IPS-15b (cell line): Measurements from ENCODE around the gene RPS6KA2.

ENCODE experiments used
- H3K27me3 ChIP-seq: one replicate; pipeline ENCODE4 v1.6.1; 2013; ENCODE audit warnings: low read length; ENCODE audit not compliant: control insufficient read depth, insufficient read depth
- H3K36me3 ChIP-seq: one replicate; pipeline ENCODE4 v1.6.1; 2013; ENCODE audit warnings: low read length; ENCODE audit not compliant: control insufficient read depth, insufficient read depth
- H3K4me1 ChIP-seq: one replicate; pipeline ENCODE4 v1.6.1; 2013; ENCODE audit warnings: mild to moderate bottlenecking, low read length; ENCODE audit not compliant: control insufficient read depth, insufficient read depth
- H3K4me3 ChIP-seq: one replicate; pipeline ENCODE4 v1.5.1; 2013; ENCODE audit warnings: low read depth, low read length
- H3K9ac ChIP-seq: one replicate; pipeline ENCODE4 v1.6.1; 2013; ENCODE audit warnings: low read depth, mild to moderate bottlenecking, low read length
- H3K9me3 ChIP-seq: one replicate; pipeline ENCODE4 v1.6.1; 2013; ENCODE audit warnings: mild to moderate bottlenecking, low read length; ENCODE audit not compliant: control insufficient read depth, insufficient read depth

RPS6KA2 gene

DNA sequence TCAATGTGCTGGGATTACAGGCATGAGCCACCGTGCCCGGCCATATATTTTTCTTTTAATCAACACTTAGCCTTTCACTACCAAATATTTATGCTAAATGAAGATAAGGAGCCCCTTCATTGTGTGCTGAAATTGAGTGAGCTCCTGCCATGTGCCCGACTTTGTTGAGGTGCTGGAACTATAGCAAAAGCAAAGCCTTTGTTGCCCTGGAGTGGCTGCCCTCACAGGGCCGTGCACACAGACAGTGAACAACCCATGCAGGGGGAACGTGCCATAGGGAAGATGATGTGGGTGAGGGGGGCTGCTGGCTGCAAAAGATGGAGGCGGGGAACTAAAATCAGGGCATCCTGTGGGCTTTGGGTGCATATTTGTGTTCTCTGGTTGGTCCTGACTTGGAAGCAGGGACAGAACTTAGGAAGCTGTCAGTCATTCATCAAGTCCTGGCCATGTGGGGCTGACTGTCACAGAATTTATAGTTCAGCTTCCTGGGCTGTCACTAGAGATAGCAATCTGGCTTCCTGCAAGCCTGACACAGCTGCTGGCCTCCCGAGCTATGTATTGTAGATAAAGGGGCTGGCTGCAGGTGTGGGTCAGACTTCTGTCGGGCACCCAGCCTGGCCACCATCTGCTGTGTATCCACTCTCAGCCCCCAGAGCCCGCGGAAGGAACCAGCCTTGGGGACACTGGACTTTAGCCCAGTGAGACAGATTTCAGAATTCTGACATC lies 187.5 kb downstream of the RPS6KA2 start:
- Histone ChIP-seq H3K4me1 (no peaks in the 10 kb centered on the region), H3K36me3 (no peaks in the 10 kb centered on the region), H3K9me3 (no peaks in the 10 kb centered on the region), H3K9ac (no peak overlapping the region), H3K27me3 (no peaks in the 10 kb centered on the region), H3K4me3 (no peak overlapping the region)

- Histone ChIP-seq H3K9ac (no peak overlapping the region), H3K9me3 (no peaks in the 10 kb centered on the region), H3K27me3 (no peaks in the 10 kb centered on the region), H3K36me3 (no peaks in the 10 kb centered on the region), H3K4me1 (no peaks in the 10 kb centered on the region), H3K4me3 (no peak overlapping the region)
Measured at GRCh38 chr6:166438211-166438861, 188.7 kb downstream of the RPS6KA2 start.

DNA sequence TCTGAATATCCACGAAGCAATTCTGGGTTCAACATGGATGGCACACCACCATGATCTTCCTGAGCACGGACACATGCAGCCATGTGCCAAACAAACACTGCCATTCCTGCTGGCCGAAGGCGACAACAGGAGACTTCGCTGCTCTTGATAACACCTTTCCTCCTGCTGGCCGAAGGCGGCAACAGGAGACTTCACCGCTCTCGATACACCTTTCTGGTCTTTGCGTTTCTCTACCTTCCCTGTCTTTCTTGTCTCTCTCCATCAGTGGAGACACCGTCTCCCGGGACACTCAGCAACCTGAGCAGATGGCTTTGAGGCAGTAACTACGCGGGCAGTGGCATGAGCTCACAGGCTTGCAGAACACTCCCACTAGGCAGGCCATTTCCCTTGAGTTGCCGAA lies 189.4 kb downstream of the RPS6KA2 start:
- H3K9ac ChIP-seq: no peak overlapping the region
- no peaks in the 10 kb centered on the region for H3K27me3 ChIP-seq
- H3K4me3 ChIP-seq: no peak overlapping the region
- no peaks in the 10 kb centered on the region for H3K36me3 ChIP-seq
- no peaks in the 10 kb centered on the region for H3K9me3 ChIP-seq
- no peaks in the 10 kb centered on the region for H3K4me1 ChIP-seq

DNA sequence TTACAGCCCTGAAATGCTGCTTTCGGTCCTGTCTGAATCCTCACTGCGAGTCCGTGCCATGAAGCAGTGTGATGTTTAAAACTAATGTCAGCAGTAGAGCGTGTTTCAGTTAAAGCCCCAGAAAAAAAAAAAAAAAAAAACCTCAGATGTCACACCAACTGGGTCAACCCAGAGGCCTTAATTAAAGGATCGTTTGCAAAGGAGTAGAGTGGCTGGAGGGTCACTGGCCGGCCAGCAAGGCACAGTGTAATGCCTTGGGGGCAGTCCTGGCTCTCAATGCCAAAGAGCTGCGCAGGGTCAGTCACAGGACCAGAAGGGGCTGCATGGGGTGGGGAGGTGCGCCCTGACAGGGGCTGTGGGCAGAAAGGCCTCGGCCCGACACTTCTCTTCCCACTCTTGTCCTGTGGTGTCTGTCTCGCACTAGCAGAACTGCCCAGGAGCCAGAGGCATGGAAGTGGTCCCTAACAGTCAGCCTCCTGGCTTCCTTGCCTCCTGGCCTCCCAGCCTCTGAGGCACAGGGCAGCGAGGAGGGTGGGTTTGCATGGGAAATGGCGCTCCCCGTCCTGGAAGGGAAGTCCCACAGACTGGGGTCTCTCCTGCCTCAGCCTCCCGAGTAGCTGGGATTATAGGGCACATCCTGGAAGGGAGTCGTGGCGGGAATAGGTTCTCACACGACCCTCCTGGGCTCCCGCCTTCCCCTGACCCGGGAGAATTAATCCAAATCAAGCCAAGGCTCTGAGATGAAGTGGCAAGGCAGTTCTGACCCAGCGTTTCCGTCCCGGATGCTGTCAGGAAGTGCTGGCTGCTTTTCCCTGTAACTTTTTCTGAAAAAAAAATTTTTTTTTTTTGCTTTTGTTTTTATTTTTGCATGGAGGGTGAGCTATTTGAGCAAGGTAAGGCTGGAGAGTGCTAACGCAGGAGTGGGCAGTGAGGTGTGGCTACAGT lies 190.6 kb downstream of the RPS6KA2 start:
- Histone ChIP-seq H3K36me3 (peaks cover 5% of the 10 kb centered on the region), H3K4me3 (no peak overlapping the region), H3K4me1 (no peaks in the 10 kb centered on the region), H3K27me3 (no peaks in the 10 kb centered on the region), H3K9me3 (no peaks in the 10 kb centered on the region), H3K9ac (no peak overlapping the region)

DNA sequence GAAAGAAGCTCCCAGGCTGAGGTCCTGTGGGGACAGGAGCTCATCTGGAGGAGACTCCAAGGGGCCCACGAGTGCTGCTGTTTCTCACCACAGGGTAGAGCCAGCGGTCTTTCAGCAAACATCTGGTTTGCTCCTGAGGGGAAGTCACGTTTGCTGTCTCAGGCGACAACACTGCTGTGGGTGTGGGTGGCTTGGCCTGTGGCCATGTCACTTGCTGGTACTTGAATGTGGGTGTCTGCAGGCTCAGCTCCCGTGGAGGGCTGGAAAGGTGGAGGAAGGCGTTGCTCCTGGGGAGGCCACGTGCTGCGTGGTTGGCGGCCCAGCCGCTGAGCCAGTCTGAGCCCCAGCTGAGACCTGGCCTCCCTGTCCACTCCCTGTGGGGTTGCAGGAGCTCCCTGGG lies 191.5 kb downstream of the RPS6KA2 start:
- Histone ChIP-seq H3K4me3 (no peak overlapping the region), H3K4me1 (no peaks in the 10 kb centered on the region), H3K27me3 (no peaks in the 10 kb centered on the region), H3K9ac (no peak overlapping the region), H3K36me3 (peaks cover 5% of the 10 kb centered on the region), H3K9me3 (no peaks in the 10 kb centered on the region)

DNA sequence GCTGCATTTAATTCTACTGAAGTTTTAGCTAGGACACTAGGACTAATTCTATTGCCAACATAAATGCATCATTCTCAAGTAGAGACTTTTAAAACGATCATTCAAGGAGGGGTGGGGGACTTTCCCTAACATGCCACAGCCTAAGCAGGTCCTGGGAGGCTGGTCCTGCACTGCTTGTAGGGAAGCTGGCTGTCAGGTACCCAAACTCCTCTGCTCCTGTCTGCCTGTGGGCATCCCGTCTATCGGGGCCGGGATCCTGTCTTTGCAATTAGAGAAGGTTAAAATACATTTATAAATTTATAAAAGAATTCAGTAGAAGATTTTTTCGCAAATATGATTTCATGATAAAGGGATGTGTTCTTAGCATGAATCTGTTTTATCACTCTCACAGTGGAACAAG lies 192.7 kb downstream of the RPS6KA2 start:
- Histone ChIP-seq H3K9ac (no peak overlapping the region), H3K4me1 (no peaks in the 10 kb centered on the region), H3K36me3 (peaks cover 5% of the 10 kb centered on the region)

DNA sequence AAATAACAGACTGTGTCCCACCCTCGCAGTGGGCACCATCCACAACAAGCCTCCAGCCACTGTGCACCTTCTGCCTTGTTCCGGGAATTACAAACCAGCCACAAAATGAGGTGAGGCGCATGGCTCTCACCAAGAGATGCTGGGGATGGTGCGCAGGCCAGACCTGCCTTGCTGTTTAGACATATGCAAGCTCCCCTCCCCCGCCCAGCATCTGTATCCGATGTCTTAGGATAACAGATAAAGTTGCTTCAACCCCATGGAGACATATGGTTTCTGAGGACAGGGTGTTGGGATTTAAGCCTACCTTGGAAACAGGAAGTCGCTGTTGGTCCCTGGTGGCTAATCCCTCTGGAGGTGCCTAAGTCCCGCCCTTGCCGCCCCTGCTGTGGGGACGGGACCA lies 194.0 kb downstream of the RPS6KA2 start:
- Histone ChIP-seq H3K27me3 (no peaks in the 10 kb centered on the region), H3K4me1 (no peaks in the 10 kb centered on the region), H3K9me3 (no peaks in the 10 kb centered on the region), H3K36me3 (peaks cover 5% of the 10 kb centered on the region), H3K4me3 (no peak overlapping the region), H3K9ac (no peak overlapping the region)

More for the DNA sequence above, 192.7 kb downstream of the RPS6KA2 start:
- no peaks in the 10 kb centered on the region for H3K27me3 ChIP-seq
- no peaks in the 10 kb centered on the region for H3K9me3 ChIP-seq
- H3K4me3 ChIP-seq: no peak overlapping the region

DNA sequence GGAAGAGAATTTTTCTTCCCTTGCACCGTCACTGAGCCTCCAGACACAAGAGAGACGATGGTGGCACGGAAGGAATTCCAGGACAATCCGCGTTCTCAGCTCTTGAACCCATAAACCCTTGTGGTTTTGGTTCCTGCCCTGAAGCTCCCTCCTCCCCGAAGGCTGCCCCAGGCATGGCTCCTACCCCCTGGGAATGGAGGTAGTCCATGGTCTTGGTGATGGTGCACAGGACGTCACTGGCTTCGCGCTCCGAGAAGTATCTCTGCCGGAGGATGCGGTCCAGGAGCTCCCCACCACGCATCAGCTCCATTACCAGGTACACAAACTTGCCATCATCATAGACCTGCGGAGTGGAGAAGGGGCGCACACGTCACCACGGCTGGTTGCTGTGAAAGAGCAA lies 196.8 kb downstream of the RPS6KA2 start:
- H3K27me3 ChIP-seq: no peaks in the 10 kb centered on the region
- H3K4me3 ChIP-seq: no peak overlapping the region
- H3K36me3 ChIP-seq: peaks cover 5% of the 10 kb centered on the region
- no peak overlapping the region for H3K9ac ChIP-seq
- no peaks in the 10 kb centered on the region for H3K4me1 ChIP-seq
- no peaks in the 10 kb centered on the region for H3K9me3 ChIP-seq

- no peaks in the 10 kb centered on the region for H3K9me3 ChIP-seq
- no peak overlapping the region for H3K4me3 ChIP-seq
- H3K9ac ChIP-seq: no peak overlapping the region
- H3K4me1 ChIP-seq: no peaks in the 10 kb centered on the region
- no peaks in the 10 kb centered on the region for H3K27me3 ChIP-seq
- no peaks in the 10 kb centered on the region for H3K36me3 ChIP-seq
Measured at GRCh38 chr6:166424431-166424830, 202.6 kb downstream of the RPS6KA2 start.

- Histone ChIP-seq H3K9me3 (no peaks in the 10 kb centered on the region), H3K36me3 (no peaks in the 10 kb centered on the region), H3K27me3 (no peaks in the 10 kb centered on the region), H3K4me3 (no peak overlapping the region), H3K4me1 (no peaks in the 10 kb centered on the region), H3K9ac (no peak overlapping the region)
Measured at GRCh38 chr6:166423781-166424180, 203.3 kb downstream of the RPS6KA2 start.

DNA sequence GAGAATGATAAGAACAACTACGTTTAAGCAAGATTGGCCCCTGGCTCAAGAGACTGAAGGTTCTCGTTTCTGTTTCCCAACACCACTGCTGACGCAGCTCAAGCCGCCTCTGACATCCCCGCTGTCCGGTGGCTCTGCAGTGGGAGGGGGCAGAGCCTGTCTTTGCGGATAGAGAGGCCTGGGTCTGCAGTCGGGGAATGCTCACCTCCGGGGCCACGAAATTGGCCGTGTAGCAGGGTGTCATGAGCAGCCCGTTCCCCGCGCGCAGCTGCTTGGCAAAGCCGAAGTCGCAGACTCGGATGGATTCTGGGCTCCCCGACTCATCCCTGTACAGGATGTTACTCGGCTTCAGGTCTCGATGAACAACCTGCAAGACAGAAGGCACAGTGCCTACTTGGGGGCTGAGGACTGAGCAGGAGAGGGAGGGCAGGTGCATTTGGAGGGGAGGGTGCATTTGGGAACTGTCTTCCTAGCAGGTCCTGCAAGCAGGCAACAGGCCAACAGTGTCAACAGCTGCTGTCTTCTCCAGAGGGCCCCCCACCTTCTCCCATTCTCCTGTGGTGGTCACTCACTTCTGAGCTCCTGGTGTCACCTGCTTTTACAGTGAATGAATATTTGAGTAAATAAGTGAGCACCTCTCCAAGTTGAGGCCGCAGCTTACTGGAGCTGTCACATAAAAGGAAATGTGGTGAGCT lies 203.9 kb downstream of the RPS6KA2 start:
- Histone ChIP-seq H3K9ac (no peak overlapping the region), H3K9me3 (no peaks in the 10 kb centered on the region), H3K4me1 (no peaks in the 10 kb centered on the region), H3K4me3 (no peak overlapping the region), H3K27me3 (no peaks in the 10 kb centered on the region), H3K36me3 (no peaks in the 10 kb centered on the region)
